ENCODE data around the gene LRRC61. TPM values are rescaled to one million over a fixed set of nuclear protein-coding genes. Genes with fewer than 3 reads are reported as not detected.
A peak's percentile ranks its signal among the peaks of the same experiment; 100 is the strongest.
"Not testable (repeated sequence)": the region's sequence is repeated elsewhere in the genome, so short reads cannot be mapped to it uniquely, and the experiment has no call there.

Gene LRRC61
- total RNA-seq, 2 donors from 2014 or later: 32.7 to 61.6 TPM

DNA sequence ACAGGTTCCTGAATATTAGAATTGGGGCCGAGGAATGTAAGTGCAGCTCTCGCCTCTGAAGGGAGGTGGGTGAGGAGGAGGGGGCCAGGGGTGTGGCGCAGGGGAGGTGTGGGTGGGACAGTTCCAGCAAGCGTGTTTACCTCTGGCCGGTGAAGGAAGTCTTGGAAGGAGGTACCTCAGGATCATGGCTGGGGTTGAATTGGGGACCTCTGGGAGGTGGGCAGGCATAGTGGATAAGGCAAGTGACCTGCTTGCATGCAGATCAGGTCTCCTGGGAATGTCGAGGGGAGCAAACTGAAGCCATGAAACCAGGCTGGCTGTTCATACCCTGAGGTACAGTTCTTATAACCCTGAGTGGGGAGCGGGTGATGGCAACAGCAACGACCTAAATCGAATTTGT, 57.9 kb downstream of the LRRC61 start:
- H3K4me3 Mint-ChIP-seq: no peak overlapping the region
- no peak for ATAC-seq (replicated peaks)
- H3K27ac Mint-ChIP-seq: no peak overlapping the region
- no peaks in the 10 kb centered on the region for H3K9me3 Mint-ChIP-seq
- no peaks in the 10 kb centered on the region for H3K36me3 Mint-ChIP-seq (ENCODE audit: low read depth)
- peaks cover 28% of the 10 kb centered on the region for H3K4me1 Mint-ChIP-seq
- no peaks in the 10 kb centered on the region for H3K27me3 Mint-ChIP-seq

DNA sequence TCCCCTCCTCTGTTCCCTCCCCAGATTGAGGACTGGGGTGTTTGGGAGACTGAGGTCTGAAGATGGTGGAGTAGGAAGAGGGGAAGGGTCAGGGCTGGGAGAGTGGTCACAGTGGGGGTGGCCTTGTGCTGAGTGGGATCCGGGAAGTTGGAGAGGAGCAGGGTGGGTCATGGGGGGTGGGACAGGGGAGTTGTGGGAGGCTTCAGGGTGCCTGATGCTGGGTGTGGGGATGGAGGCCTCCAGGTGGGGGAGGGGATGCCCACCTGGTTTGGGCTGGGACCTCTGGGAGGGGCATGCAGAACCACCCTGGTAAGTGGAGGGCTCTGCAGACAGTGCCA, 58.6 kb downstream of the LRRC61 start:
- H3K27ac Mint-ChIP-seq: no peak overlapping the region
- H3K4me3 Mint-ChIP-seq: no peak overlapping the region
- no peaks in the 10 kb centered on the region for H3K27me3 Mint-ChIP-seq
- H3K4me1 Mint-ChIP-seq: peaks cover 23% of the 10 kb centered on the region
- ATAC-seq (replicated peaks): no peak
- no peaks in the 10 kb centered on the region for H3K9me3 Mint-ChIP-seq
- H3K36me3 Mint-ChIP-seq (ENCODE audit: low read depth): no peaks in the 10 kb centered on the region

DNA sequence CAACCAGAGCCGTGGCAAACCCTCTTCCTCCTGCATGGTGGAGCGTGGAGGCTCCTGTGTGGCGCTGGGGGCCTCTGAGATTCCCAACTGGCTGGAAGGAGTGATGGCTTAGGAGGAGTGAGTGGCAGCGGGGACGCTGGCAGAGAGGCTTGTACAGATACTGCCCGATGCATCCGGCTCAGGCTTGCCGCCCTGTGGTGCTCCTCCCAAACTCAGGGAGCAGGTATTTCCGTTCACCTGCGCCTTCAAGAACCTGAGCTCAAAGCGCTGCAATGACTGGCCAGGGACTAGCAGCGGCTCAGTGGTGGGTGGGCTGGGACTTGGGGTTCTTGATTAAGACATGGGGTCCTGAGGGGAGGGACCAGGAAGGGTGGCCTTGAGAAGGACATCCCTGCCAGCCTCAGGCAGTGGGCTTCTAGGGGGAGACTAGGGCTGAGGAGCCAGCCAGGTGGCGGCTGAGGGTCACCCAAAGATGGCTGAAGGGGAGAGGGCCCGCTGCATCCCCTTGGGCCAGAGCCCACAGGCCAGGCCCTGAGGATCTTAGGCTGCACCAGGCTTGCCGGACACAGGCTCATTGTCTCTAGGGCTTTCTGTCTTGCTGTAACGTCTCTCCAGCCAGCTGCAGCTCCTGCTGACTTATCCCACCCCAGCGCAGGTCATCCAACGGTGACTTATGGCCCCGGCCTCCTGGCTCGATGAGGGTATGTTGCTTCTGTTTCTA, 59.1 kb downstream of the LRRC61 start:
- no peak overlapping the region for H3K27ac Mint-ChIP-seq
- peaks cover 23% of the 10 kb centered on the region for H3K4me1 Mint-ChIP-seq
- H3K27me3 Mint-ChIP-seq: no peaks in the 10 kb centered on the region
- H3K36me3 Mint-ChIP-seq (ENCODE audit: low read depth): no peaks in the 10 kb centered on the region
- H3K4me3 Mint-ChIP-seq: no peak overlapping the region
- no peaks in the 10 kb centered on the region for H3K9me3 Mint-ChIP-seq
- no peak for ATAC-seq (replicated peaks)

DNA sequence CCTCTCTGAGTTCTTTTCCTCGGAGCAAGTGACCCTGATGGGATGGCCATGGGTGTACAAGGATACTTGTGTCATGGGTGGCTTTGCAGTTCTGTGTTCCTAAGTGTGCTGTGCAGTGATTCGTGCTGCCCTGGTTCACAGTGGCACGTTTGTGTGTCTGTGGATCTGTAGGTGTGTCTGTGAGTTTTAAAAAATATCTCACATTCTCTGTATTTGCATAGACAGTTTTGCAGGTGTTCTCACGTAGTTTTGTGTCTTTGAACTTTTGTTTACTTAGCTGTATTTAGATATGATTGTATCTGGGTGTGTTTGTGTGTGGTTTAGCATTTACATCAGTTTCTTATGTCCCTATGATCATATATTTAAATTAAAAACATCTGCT, 59.7 kb downstream of the LRRC61 start:
- no peak for ATAC-seq (replicated peaks)
- Mint-ChIP-seq H3K4me1 (peaks cover 18% of the 10 kb centered on the region), H3K27ac (peak overlapping the region; percentile 50), H3K36me3 (ENCODE audit: low read depth) (no peaks in the 10 kb centered on the region), H3K4me3 (no peak overlapping the region), H3K9me3 (no peaks in the 10 kb centered on the region), H3K27me3 (no peaks in the 10 kb centered on the region)

DNA sequence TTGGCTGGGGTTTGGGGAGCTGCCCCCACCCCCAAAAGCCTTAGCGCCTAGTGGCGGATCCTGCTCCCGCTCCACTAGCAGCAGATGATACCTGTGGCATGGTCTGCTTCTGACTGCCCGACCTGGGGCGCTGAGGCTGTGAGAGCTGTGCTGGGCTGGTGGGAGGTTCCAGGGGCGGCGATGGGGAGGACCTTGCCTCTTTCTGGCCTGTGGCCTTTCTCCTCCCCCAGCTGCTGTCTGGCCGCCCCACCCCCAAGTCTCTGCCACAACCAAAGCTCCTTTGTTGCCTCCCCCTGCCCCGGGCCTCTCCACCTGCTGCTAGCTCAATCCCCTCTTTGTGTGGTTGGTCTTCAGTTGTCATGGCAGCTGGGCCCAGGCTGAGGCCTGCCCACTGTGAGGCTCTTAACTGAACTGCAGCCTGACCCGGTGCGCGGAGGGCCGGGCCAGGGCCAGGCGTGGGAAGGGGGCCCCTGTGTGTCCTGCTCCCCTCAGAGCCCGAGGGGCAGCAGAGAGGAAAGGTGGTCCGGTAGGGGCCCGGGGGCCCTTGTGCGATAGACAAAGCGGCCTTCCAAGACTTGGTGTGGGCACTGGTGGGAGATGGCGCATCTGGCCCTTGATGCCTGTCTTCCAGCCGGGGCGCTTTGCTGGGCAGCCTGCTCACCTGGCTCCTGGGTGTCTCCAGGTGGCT, 60.7 kb downstream of the LRRC61 start:
- no peak for ATAC-seq (replicated peaks)
- H3K4me1 Mint-ChIP-seq: peaks cover 18% of the 10 kb centered on the region

DNA sequence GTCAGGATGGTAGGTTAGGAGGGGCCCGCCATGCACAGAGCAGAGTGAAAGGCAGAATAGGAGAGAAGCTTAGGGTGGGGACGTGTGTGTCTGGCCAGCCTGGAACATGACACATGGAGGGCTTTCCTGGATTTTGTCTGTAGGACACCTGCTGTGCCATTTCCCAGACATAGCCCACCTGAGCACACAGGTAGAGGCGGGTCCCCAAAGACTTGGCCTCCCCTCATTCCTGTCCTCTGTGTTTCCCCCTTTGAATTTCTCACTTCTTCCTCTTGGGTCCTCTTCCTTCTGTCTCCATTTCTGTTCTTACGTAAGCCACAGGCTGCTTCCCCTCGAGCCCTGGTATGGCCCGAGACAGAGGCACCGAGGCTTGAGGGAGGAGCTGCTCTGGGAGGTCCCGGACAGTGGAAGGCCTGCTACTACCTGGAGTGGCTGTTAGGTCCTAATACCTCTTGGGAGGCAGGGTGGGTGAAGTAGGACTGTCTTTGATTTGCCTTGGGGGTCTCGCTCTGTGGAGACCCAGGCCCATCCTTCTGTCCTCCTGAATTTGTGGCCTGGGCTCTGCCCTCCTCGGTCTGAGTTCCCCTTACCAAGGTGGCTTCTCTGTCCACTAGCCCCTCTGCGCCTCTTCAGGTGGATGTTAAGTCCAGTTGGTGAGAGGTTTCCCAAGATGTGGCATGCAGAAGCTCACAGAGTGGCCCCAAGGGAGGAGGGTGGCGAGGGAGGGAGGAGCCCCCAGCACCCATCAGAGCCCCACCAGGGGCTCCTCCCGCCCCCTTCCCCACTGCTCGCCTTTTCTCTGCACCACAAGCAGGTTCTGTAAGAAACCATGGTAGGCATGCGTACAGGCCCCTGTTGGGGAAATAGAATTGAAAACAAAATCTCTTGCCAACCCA, 61.5 kb downstream of the LRRC61 start:
- no peaks in the 10 kb centered on the region for H3K27me3 Mint-ChIP-seq
- H3K9me3 Mint-ChIP-seq: no peaks in the 10 kb centered on the region
- H3K4me1 Mint-ChIP-seq: peaks cover 17% of the 10 kb centered on the region
- H3K27ac Mint-ChIP-seq: no peak overlapping the region
- H3K4me3 Mint-ChIP-seq: no peak overlapping the region
- ATAC-seq (replicated peaks): no peak
- H3K36me3 Mint-ChIP-seq (ENCODE audit: low read depth): no peaks in the 10 kb centered on the region

More for the DNA sequence above, 60.7 kb downstream of the LRRC61 start:
- Mint-ChIP-seq H3K27ac (no peak overlapping the region), H3K9me3 (no peaks in the 10 kb centered on the region), H3K36me3 (ENCODE audit: low read depth) (no peaks in the 10 kb centered on the region), H3K4me3 (no peak overlapping the region), H3K27me3 (no peaks in the 10 kb centered on the region)

DNA sequence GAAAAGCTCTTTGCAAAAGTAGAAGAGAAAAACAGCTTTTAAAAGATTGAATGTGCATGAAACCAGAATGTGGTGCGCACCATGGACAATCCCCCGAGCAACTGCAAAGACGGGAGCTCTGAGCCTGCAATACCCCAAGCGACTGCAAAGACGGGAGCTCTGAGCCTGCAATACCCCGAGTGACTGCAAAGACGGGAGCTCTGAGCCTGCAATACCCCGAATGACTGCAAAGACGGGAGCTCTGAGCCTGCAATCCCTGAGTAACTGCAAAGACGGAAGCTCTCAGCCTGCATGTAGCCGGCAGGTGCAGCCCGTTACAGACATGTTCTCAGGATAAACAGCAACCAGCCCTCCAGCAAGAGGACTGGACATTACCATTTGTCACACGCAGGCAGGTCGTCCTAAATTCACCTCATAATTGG, 62.2 kb downstream of the LRRC61 start:
- H3K36me3 Mint-ChIP-seq (ENCODE audit: low read depth): no peaks in the 10 kb centered on the region
- ATAC-seq (replicated peaks): no peak
- no peaks in the 10 kb centered on the region for H3K27me3 Mint-ChIP-seq
- H3K9me3 Mint-ChIP-seq: no peaks in the 10 kb centered on the region
- peaks cover 10% of the 10 kb centered on the region for H3K4me1 Mint-ChIP-seq
- no peak overlapping the region for H3K27ac Mint-ChIP-seq
- no peak overlapping the region for H3K4me3 Mint-ChIP-seq

DNA sequence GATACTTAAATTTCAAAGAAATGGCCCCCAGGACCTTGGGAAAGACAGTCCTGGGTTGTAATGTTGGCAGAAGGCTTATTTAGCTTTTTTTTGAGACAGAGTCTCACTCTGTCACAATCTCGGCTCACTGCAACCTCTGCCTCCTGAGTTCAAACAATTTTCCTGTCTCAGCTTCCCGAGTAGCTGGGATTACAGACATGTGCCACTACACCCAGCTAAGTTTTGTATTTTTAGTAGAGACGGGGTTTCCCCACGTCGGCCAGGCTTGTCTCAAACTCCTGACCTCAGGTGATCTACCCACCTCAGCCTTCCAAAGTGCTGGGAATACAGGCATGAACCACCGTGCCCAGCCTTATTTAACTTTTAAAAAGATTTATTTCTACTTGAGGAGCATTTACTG, 62.7 kb downstream of the LRRC61 start:
- not testable (repeated sequence) for H3K27ac Mint-ChIP-seq; H3K36me3 Mint-ChIP-seq (ENCODE audit: low read depth); H3K9me3 Mint-ChIP-seq; ATAC-seq (replicated peaks); H3K27me3 Mint-ChIP-seq; H3K4me3 Mint-ChIP-seq; H3K4me1 Mint-ChIP-seq

Other genes starting within 250 kb of the LRRC61 start
- 10 to 100 TPM in 1 of 2 donors, 1 to 10 TPM in 1; 9.4 to 11.1 TPM for gene ACTR3C, start 190 bp downstream of the LRRC61 start, total RNA-seq
- not detected for gene RARRES2, start 18.3 kb downstream of the LRRC61 start, total RNA-seq
- gene REPIN1, start 45.5 kb downstream of the LRRC61 start, total RNA-seq: 10 to 100 TPM; 68.1 to 79.6 TPM
- gene ZNF775, start 56.0 kb downstream of the LRRC61 start, total RNA-seq: 1 to 10 TPM; 2.5 to 3.2 TPM
- 10 to 100 TPM; 10.3 to 16.4 TPM for gene GIMAP8, start 127.3 kb downstream of the LRRC61 start, total RNA-seq
- gene GIMAP7, start 191.5 kb downstream of the LRRC61 start, total RNA-seq: 10 to 100 TPM; 39.7 to 43.1 TPM
- gene GIMAP4, start 244.0 kb downstream of the LRRC61 start, total RNA-seq: 100 to 1,000 TPM; 102 to 193 TPM

All from activated T-helper 17 cell treated with anti-CD3 and anti-CD28 coated beads, Interleukin-2, amount 50 U/mL, for 72 hours (primary cell).